WTC11 (cell line): ENCODE measurements around the gene HELB.

ENCODE experiments used
- ATF1 ChIP-seq: sonication (generic); formaldehyde crosslinking; IDR thresholded peaks from 2 replicates; pipeline ENCODE4 v1.8.1; 2023; ENCODE audit warnings: mild to moderate bottlenecking, moderate library complexity, missing genetic modification reagents
- ESRRA ChIP-seq: sonication (generic); formaldehyde crosslinking; IDR thresholded peaks from 2 replicates; pipeline ENCODE4 v1.8.1; 2022; ENCODE audit warnings: mild to moderate bottlenecking, missing genetic modification reagents, borderline replicate concordance
- HMGA2 ChIP-seq: fragments of 250-450 bp; sonication (Bioruptor Pico); IDR thresholded peaks from 2 replicates; pipeline ENCODE4 v1.4.0; 2021; ENCODE audit warnings: mild to moderate bottlenecking, moderate library complexity
- NR1H2 ChIP-seq: sonication (generic); formaldehyde crosslinking; IDR thresholded peaks from 2 replicates; pipeline ENCODE4 v1.9.0; 2021; ENCODE audit warnings: mild to moderate bottlenecking, moderate library complexity, missing genetic modification reagents
- TEAD1 ChIP-seq: sonication (generic); formaldehyde crosslinking; IDR thresholded peaks from 2 replicates; pipeline ENCODE4 v1.8.0; 2022; ENCODE audit warnings: mild to moderate bottlenecking, missing genetic modification reagents
- ZNF396 ChIP-seq: fragments of 250-450 bp; sonication (Bioruptor Pico); IDR thresholded peaks from 2 replicates; pipeline ENCODE4 v1.8.0; 2021; ENCODE audit warnings: mild to moderate bottlenecking, moderate library complexity, borderline replicate concordance
- ZNF671 ChIP-seq: fragments of 250-450 bp; sonication (Bioruptor Pico); IDR thresholded peaks from 2 replicates; pipeline ENCODE4 v1.8.0; 2021; ENCODE audit warnings: mild to moderate bottlenecking
- TF ChIP-seq, protein P1 (sequence below): sonication (generic); formaldehyde crosslinking; IDR thresholded peaks from 2 replicates; pipeline ENCODE4 v1.8.1; 2022; ENCODE audit warnings: mild to moderate bottlenecking, moderate library complexity, missing genetic modification reagents
- TF ChIP-seq, protein P2 (sequence below): fragments of 200-600 bp; IDR thresholded peaks from 2 replicates; pipeline ENCODE4 v1.8.0; 2022; ENCODE audit warnings: antibody characterized with exemption
- TF ChIP-seq, protein P3 (sequence below): sonication (generic); formaldehyde crosslinking; IDR thresholded peaks from 2 replicates; pipeline ENCODE4 v1.8.1; 2023; ENCODE audit warnings: mild to moderate bottlenecking, missing genetic modification reagents, borderline replicate concordance
- TF ChIP-seq, protein P4 (sequence below): fragments of 250-450 bp; sonication (Bioruptor Pico); IDR thresholded peaks from 2 replicates; pipeline ENCODE4 v2.1.2; 2022; ENCODE audit warnings: mild to moderate bottlenecking, moderate library complexity

DNA sequence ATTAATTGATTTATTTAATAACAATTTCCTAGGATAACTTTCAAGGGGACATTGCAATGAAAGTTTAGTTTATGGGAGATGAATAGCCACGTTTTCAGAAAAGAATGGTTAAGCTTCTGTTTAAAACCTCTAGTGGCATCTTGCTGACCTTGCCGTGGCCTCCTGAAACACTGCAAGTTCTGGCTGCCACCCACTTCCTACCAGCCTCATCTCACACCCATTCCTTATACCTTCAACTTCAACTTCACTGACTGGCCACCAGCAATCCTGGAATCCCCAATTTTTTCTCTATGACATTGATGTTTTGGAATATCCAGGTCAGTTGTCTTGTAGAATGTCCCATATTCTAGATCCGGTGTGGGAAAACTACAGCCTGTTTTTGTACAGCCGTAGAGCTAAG, 5.2 kb upstream of the HELB start:
- no peak for TF ChIP-seq ZNF671
- TF ChIP-seq, protein P1, sequence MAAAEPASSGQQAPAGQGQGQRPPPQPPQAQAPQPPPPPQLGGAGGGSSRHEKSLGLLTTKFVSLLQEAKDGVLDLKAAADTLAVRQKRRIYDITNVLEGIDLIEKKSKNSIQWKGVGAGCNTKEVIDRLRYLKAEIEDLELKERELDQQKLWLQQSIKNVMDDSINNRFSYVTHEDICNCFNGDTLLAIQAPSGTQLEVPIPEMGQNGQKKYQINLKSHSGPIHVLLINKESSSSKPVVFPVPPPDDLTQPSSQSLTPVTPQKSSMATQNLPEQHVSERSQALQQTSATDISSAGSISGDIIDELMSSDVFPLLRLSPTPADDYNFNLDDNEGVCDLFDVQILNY (CRISPR knock-in tag), result no peak
- TF ChIP-seq, protein P2, sequence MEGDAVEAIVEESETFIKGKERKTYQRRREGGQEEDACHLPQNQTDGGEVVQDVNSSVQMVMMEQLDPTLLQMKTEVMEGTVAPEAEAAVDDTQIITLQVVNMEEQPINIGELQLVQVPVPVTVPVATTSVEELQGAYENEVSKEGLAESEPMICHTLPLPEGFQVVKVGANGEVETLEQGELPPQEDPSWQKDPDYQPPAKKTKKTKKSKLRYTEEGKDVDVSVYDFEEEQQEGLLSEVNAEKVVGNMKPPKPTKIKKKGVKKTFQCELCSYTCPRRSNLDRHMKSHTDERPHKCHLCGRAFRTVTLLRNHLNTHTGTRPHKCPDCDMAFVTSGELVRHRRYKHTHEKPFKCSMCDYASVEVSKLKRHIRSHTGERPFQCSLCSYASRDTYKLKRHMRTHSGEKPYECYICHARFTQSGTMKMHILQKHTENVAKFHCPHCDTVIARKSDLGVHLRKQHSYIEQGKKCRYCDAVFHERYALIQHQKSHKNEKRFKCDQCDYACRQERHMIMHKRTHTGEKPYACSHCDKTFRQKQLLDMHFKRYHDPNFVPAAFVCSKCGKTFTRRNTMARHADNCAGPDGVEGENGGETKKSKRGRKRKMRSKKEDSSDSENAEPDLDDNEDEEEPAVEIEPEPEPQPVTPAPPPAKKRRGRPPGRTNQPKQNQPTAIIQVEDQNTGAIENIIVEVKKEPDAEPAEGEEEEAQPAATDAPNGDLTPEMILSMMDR, result no peak
- TF ChIP-seq, protein P3, sequence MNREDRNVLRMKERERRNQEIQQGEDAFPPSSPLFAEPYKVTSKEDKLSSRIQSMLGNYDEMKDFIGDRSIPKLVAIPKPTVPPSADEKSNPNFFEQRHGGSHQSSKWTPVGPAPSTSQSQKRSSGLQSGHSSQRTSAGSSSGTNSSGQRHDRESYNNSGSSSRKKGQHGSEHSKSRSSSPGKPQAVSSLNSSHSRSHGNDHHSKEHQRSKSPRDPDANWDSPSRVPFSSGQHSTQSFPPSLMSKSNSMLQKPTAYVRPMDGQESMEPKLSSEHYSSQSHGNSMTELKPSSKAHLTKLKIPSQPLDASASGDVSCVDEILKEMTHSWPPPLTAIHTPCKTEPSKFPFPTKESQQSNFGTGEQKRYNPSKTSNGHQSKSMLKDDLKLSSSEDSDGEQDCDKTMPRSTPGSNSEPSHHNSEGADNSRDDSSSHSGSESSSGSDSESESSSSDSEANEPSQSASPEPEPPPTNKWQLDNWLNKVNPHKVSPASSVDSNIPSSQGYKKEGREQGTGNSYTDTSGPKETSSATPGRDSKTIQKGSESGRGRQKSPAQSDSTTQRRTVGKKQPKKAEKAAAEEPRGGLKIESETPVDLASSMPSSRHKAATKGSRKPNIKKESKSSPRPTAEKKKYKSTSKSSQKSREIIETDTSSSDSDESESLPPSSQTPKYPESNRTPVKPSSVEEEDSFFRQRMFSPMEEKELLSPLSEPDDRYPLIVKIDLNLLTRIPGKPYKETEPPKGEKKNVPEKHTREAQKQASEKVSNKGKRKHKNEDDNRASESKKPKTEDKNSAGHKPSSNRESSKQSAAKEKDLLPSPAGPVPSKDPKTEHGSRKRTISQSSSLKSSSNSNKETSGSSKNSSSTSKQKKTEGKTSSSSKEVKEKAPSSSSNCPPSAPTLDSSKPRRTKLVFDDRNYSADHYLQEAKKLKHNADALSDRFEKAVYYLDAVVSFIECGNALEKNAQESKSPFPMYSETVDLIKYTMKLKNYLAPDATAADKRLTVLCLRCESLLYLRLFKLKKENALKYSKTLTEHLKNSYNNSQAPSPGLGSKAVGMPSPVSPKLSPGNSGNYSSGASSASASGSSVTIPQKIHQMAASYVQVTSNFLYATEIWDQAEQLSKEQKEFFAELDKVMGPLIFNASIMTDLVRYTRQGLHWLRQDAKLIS (CRISPR knock-in tag), result no peak
- no peak for TF ChIP-seq ESRRA (CRISPR knock-in tag)
- TF ChIP-seq, protein P4, sequence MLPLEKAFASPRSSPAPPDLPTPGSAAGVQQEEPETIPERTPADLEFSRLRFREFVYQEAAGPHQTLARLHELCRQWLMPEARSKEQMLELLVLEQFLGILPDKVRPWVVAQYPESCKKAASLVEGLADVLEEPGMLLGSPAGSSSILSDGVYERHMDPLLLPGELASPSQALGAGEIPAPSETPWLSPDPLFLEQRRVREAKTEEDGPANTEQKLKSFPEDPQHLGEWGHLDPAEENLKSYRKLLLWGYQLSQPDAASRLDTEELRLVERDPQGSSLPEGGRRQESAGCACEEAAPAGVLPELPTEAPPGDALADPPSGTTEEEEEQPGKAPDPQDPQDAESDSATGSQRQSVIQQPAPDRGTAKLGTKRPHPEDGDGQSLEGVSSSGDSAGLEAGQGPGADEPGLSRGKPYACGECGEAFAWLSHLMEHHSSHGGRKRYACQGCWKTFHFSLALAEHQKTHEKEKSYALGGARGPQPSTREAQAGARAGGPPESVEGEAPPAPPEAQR (CRISPR knock-in tag), result no peak
- TF ChIP-seq NR1H2, result no peak
- TF ChIP-seq ZNF396, result no peak
- TF ChIP-seq HMGA2 (CRISPR knock-in tag), result no peak
- TF ChIP-seq TEAD1 (CRISPR knock-in tag), result no peak
- no peak for TF ChIP-seq ATF1 (CRISPR knock-in tag)
